ENCODE data around the gene PSMD6.

PSMD6 gene

DNA sequence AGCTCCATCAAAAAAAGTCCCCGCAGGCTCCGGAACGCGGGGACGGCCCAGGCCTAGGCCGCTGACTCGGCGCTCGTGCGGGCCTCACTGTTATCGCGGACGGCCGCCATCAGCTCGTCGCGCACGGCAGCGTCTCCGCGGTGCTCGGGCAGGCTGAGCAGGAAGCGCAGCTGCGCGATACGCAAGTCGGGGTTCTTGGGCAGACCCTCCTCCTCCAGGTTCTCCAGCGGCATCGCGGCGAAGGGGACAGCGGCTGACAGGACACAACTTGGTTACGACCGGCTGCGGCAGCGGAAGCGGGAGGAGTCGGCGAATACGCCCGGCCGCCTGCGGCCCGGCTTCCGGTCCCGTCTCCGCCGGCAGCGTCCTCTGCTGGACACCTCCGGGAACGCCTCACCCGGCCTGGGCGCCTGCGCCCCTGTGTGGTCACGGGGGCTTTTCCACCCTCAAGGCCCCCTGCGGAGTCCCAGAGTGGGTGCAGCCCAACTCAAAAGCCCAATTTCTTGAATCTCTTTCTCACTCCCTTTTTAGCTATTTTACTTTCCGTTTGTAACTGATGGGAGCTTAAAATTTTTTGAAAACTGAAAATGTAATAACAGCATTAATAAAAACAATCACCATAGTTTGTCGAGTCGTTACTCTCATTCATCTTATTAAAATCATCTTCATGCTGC lies at the start of gene PSMD6:
Gene PSMD6 (minus strand): TSS at position 308 of the 674 bp plus-strand sequence. CDS start 75 bp downstream, at position 233.
- no peak for DNase-seq

DNA sequence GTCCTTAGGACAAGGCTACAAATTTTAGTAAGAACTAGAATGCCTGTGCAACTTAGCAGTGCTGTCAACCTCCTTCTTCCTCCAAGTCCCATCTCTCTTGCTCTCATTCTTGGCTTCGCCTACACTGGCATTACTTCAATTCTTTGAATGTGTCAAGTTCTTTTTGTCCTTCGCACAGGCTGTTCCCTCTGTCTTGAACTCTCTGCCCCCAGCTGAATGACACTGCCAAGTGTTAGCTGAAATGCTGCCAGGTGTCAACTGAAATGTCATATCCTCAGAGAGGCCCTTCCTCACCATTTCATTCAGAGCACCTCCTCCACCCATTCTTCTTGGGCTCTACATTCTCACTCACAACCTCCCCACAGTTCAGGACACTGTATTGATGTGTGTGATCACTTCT lies 48.8 kb upstream of the PSMD6 start:
- no peak for DNase-seq

DNA sequence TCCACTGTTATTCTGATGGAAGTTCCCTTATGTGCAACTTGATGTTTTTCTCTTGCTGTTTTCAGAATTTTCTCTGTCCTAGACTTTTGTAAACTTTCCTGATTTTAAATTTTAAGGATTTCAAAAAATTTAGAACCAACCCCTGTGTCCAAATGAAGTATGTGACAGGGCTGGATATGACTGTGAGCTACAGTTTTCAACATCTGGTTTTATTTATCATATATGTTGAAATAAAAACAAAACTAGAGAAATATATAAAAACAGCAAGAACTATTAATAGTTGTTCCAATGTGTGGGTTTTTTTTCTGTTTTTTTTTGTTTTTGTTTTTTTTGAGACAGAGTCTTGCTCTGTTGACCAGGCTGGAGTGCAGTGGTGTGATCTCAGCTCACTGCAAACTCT lies 47.4 kb upstream of the PSMD6 start:
- DNase-seq: no peak

DNA sequence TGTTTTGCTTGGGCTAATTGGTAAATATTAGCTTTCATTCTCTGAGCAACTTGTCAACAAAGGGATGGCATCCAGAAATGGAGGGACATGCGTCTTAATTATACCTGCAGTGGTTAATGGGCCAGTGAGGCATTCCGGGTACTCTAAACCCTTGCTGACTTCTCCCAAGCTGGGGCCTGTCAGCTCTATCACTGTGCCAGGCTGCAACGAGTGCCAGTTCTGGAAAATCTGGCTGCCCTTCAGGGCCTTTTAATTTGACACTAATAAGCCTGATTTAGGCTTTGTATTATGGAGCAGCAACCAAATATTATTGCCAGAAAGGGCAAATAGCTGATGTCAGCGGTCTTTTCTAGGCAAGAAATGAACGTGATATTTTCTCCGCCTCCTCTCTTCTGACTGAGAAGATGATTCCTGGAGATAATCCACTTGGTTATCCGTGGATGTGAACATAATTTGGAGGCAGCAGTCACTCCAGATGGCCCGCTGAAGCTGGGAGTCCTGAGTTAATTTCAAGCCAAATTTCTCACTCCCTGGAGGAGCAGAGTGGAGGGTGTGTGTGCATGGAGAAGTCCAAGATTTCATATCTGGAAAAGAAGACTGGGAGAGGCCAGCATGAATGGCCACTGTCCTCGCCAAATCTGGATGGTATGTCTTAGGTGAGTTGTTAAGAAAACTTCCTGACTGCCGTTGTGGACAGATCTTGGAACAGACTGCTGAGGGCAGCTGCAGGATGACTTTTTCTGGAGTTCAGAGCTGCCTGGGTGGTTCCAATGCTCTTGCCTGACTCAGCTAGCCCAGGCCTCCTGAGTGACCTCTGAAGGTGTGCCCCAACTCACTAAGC lies 44.4 kb upstream of the PSMD6 start:
- DNase-seq: no peak

DNA sequence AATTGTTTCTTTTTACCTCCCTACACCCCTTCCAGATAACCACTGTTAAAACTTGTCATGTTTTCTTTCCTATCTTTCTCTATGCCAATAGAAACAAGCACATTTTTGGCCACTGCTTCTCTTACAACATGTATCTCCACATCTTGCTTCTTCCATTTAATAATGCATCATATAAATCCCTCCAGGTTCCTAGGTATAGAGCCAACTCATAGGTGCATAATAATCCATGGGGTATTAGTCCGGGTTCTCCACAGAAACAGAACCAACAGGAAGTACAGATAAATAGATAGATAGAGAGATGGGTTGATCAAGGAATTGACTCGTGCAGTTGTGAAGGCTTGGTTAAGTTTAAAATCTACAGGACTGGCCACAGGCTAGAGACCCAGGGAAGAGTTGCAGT lies 41.5 kb upstream of the PSMD6 start:
- DNase-seq: no peak

DNA sequence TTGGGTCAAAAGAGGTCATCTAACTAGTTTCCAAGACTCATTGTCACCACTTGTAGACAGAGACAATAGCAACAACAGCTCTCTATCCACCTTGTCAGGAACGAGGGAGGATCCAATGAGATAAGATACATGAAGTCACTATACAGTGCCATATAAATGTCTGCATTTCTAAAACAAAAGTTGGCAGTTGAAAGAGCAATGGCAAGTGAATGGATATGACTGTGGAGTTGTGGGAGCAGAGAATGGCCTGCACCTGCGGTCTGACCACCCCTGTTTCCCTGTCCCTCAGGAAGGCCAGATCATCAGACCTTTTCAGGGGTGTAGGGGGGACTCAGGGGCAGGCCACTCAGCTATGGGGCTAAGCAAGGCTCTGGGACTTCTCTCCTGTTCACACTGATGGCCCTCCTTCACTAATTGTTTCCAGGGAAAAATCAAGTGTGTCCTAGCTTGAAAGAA lies 40.7 kb upstream of the PSMD6 start:
- no peak for DNase-seq

DNA sequence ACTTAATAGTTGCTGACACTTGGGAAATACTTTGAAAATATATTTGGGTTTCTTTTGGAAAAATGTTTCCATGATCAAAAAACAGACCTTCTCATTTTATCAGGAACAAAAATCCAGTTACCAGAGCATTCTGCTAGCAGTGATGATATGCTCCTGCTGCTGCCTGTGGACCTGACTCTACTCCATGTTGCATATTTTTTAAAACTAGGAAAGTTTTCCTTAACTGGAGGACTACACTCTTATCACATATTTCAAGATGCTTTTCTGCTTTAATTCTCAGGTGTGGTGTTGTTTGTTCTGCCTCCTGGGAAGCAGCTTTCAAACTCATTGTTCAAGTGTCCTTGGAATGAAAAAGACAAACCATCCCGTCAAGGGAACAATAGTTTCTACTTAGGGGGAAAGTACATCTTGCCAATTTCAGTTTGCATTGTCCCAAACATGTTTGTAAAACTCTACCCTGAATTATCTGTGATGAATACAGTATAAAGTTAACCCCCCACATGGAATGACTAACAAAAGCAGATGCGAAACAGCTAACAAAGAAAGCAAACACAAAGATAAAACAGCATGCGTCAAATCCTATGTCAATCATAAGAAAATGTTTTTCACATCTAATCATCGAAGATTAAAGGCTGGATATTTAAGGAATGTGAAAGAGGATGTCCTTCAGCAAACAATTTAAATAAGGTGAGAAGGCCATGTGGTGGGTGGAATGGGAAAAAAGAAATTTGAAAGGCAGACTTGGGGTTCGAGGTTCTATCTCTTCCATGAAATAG lies 40.1 kb upstream of the PSMD6 start:
- no peak for DNase-seq

DNA sequence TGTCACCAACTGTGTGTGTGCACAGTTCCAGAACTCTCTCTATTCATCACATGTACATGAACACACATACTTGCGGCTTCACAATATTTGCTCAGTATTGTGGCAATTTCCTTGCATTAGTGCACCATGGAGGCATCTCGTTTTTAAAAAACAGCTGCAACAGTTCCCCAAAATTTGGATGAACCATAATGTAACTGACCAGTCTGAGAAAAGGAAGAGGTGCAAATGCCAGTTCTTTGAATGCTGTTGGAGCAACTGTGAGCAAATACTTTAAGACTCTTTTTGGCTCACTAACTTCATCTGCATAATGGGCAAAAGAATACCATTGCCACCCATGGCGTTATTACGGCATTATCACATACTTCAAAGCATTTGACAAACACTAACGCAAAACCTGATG lies 38.3 kb upstream of the PSMD6 start:
- no peak for DNase-seq

DNA sequence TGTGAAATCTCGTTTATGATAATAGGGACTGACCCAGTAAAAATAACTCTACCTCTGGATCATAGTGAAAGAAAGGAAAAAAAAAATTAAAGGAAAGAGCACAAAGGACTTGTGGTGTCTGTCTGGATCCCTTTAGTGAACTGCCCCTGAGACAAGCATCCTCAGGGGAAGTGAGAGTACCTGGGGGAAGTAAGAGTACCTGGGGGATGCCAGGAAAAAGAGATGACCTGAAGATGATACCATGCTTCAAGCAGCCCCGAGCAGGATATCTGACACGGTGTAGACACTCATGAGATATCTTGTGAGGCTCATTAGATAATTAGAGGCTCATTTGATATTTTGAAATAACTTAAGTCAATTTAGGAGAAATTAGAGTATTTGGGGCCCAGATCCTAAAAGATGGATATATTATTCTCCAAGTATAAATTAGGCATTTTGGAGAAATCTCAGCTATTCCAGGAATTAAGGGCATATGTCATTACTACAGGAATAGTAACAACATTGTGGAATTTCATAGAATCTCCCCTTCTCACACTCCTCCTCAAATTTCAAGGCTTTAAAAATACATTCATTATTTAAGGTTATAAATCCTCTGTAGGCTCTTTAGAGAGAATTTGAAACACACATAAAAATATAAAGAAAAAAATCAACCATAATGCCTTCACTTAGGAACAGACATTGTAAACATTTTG lies 36.3 kb upstream of the PSMD6 start:
- no peak for DNase-seq

DNA sequence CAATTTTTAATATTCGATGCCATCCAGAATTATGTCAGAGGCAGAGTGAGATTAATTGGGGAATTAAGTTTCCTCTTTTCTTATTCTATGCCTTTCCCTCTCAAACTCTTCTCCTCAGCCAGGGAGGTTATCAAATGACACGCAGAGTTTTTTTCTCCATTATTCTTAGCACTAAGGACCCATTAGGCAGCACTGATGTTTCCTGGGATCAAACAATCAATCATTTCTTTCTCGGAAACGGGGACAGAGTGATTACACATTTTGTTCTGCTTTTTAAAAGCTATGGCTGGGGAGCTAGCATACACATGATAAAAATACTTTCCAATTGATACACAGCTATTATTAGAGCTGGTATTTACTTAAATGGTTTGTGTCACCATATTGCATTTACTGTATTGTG lies 35.3 kb upstream of the PSMD6 start:
- peak; percentile 0 for DNase-seq

DNA sequence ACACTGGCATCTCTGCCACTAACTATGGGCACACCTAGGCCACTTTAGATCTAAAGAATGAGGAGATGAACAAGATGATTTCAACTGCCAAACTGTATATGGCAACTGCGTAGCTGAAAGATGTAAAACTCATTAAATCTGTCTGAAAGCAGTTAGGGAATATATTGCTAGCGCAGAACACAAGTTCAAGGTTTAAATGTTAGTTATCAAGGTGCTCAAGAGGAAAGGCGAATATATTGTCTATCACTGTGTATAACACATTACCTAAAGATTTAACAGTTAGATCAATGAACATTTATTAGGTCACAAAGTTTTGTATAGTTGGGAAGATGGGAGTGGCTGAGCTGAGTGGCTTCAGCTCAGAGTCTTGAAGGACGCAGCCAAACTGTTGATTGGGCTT lies 33.9 kb upstream of the PSMD6 start:
- no peak for DNase-seq

DNA sequence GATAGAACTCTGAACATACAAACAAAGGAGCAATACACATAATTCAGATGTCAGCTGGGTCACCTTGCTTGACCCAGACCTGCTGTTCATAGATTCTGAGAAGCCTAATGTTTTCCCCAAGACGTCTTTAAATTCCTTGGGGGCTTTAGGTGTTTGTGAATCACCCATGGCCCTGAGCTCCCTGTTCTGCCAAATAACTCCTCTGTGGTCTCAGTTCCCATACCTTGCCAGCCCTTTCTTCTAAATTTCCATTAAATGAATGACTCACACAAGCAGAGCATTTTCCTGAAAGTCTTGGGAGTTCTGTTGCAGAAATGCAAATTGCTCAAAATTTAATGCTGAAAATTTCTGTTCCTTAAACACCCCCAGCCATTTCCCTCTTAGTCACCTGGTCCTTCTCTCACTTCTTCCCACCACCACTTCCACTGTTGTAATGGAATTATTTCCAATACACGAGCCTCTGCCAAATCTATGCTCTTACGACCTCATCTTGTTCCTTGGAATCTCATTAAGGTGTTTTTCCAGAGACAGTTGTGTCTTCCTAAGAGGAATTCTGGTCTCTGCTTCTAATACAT lies 33.4 kb upstream of the PSMD6 start:
- DNase-seq: no peak

DNA sequence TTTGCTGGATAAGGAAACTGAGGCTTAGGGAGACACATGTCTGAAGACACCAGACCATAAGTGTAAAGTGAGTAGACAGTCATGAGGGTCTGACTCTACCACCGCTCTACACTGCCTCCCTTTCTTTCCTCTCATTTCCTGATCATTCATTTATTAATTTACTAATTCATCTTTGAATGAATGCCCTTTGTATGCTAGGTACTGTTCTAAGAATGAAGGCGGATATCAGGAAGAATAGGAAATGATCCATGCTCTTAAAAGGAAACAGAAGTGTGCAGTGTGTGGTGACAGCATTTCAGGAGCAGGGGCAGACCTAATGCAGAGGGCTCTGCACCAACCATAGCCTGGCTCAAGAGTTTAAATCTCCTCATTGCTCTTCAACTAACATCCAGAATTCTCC lies 31.8 kb upstream of the PSMD6 start:
- no peak for DNase-seq

DNA sequence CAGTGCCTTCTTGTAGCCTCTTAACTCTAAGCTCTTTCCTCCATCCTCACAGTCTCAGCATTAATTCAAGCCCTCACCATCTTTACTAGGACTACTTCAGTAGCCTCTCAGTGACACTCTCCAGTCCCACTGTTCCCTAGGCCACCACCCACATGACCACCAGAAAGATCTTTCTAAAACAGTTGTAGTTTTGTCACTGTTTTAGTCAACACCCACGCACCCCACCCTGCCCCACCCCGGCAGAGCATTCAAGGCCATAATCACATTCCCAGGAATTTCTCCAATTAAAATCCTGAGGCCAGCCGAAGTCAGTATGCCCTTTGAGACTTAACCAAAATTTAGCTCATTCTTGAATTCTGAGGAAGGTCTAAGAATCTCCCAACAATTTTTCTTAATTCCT lies 31.2 kb upstream of the PSMD6 start:
- no peak for DNase-seq

DNA sequence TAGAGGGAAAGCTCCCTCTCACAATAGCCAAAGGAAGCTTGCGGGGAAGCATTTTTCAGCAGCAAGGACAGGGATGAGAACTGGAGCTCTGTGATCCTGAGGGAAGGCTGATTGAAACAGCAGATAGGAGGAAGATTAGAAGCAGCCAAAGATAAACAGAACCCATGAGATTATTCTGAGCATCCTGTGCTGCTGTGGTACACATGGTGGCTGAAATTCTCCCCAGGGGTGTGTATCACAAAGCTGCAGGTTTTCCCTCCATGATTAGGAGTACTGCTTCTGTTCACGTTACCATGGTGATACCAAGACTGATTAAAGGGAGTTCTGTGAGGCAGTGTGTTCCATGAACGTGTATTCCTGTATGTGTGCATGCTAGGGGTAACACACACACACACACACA lies 30.3 kb upstream of the PSMD6 start:
- no peak for DNase-seq

DNA sequence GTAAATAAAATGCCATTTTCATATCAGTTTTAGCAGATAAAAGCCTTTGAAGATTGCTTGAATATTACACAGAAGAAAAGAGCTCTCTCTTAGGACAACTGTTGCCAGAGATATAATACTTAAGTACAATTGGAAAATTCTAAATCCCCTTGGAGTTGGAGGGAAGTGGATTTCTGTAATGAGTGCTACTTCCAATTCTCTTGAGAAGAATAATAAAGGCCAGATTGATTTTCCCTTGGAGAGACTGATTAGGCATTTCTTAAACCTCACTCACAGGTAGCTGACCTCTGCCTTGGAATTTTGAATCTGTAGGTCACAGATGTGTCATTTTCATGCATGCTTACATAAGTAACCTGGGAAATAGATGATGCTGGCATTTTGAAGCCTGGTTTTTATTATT lies 29.8 kb upstream of the PSMD6 start:
- DNase-seq: no peak

DNA sequence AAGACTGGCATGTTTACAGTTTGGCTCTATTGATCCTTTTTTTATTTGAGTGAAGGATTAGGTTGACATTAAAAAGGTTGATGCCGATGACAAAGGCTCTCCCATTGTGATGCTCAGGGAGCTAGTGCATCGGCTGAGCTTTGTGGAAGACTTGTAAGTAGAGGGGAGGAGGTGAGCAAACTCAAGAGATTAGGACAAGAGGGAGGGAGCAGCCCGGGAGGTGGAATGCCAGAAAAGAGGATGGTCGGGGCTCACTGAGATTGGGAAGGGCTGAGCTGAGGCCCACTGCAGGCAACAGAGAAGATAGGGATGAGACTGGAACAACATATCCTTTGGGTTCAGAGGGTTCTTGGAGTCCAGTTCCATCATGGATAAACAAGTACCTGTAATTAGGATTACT lies 26.5 kb upstream of the PSMD6 start:
- DNase-seq: no peak

DNA sequence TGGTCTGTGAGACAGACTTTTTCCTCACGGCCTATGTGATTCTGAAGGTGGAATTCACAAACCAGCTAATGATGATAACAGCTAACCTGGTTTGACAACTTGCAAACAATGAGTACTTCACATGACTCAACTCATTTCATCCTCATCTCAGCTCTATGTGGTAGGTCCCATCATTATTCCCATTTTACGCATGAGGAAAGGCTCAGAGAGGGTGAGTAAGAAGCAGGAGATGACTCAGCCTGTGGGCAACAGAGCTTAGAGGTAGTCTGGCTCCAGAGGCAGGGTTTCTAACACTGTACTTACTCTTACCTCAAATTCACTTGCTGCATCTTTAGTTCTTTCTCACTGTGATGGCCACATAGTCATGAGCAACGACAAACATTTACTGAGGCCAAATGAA lies 25.8 kb upstream of the PSMD6 start:
- no peak for DNase-seq

DNA sequence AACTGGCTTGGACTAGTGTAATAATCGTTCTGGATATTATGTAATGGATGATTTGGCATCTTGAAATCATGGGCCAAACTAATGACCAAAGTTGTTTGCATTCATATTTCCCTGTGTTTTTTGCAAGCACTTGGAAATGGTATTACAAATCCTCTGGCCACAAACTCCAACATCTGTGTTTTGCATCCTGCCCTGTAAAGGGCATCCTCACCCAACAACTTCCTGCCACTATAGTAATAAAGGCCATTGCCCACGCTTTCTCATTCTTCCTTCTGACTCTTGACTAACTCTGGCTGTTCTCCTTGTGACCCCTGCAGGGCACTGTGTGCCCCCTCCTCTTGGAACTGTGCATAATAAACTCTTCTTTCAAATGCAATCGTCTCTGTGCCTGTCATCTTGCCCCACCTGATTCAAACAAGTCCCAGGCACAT lies 25.4 kb upstream of the PSMD6 start:
- DNase-seq: no peak

DNA sequence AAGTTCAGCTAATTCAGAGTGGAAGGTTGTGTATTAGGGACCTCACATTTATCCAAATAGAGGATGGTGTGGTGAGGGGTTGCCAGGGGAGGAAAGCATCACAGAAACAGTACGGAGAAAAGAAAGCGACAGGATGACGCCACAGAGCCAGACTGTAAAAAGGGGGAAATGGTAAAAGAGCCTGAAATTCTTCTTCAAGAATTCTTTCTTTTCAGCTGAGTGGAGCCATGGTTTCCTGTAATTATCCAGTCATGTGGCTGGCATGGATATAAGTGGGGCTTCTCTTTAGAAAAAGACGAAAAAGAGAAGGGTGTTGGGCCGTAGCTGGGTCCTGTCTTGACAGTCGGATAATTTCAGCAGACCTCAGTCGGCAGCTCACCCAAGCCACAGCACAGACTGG lies 24.5 kb upstream of the PSMD6 start:
- DNase-seq: no peak

DNA sequence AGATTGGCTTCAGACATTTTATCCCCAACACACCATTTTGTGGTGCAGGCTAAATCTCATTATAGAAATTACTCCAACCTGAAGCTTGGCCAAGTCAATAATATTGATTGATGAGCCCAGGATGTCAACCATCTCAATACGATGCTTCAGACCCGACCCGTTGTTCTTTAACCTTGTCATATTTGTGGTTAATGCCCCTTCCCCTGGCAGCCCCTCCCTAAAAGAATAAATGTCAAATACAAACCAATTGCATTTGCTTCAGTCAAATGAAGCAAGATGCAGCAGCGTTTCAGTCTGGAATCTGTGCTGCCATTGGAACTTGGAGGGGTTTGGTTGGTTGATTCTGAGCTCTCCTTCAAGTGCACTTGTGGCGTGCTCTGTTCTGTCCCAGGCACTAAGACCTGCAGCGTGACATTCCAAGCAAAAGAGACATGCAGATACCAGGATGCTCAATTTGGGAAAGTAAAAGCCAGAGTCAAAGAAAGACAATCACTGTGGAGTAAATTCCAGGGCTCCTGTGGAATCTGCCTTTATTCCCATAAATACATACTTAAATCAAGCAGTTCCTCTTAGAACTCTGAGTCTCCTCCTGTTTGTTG lies 23.8 kb upstream of the PSMD6 start:
- no peak for DNase-seq

DNA sequence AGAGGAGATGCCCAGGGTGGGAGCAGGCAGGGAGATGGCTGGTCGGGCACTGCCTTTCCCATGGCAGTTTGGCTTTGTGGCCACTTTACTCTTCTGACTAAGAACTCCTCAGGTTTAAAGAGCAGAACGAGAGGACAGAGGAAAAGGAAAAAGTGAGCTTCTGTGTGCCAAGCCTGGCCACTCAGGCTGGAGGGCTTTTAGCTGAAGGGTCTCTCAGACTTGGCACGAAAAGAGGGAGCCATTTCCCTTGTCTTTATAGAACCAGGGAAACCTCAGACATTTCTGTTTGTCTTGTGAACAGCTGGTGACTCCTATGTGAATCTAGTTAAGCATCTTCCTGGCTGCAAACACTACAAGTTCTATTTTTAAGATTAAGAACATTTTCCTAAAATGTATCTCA lies 23.3 kb upstream of the PSMD6 start:
- no peak for DNase-seq
